GM19455 (cell line): ENCODE results near the gene APOM.

Experiments used
- ATAC-seq: cut with Tn5 transposase; IDR thresholded peaks from one replicate; pipeline ENCODE4 v1.9.1; 2021; ENCODE audit not compliant: unreplicated experiment

APOM gene

GRCh38 chr6:31702819-31703716 is 47.4 kb downstream of the APOM start, which contains the start of gene ABHD16A:
Gene ABHD16A (minus strand): TSS chr6:31703324. CDS start chr6:31703281, 43 bp downstream.
- peak; percentile 78 for ATAC-seq

GRCh38 chr6:31705931-31706330 is 50.2 kb downstream of the APOM start:
- no peak for ATAC-seq

GRCh38 chr6:31706599-31706998 is 50.9 kb downstream of the APOM start, which contains the start of gene LY6G6F:
Gene LY6G6F (plus strand): TSS chr6:31706866. CDS start chr6:31706907, 41 bp downstream.
- no peak for ATAC-seq

- ATAC-seq, result no peak
Observed at GRCh38 chr6:31707701-31708100, 52.0 kb downstream of the APOM start.
